ENCODE data around the gene TAOK3.

The TAOK3 gene

DNA sequence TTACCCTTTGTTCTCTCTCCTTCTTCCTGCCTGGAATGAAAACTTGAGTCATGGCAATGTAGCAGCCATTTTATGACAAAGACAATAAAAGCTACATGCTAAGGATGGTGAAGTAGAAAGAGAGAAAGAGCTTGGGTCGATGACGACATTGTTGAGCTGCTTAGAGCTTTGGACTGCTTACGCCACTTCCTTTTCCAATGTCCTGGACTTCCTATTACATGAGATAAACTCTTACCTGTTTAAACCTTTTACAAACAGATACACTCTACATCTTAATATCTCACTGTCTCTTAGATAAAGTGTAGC, 166.6 kb downstream of the TAOK3 start:
- no peak for DNase-seq (ENCODE audit: low read depth)

- DNase-seq (ENCODE audit: low read depth) = no peak
Observed at GRCh38 chr12:118193958-118194357, 178.7 kb downstream of the TAOK3 start.

DNA sequence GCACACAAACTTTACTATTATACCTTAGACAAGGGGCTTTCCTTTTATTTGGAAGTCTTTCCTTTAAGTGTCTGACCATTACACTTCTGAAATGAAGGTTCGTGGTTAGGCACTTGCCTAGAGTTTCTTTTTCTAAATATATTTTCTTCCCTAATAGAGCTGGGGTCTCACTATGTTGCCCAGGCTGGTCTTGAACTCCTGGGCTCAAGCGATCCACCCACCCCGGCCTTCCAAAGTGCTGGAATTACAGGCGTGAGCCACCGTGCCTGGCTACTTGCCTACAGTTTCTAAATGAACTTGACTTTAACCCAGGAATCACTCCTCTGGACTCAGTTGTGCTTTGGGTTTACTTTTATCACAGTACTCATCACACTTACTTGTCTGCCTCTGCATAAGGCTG, 179.2 kb downstream of the TAOK3 start:
- no peak for DNase-seq (ENCODE audit: low read depth)

DNA sequence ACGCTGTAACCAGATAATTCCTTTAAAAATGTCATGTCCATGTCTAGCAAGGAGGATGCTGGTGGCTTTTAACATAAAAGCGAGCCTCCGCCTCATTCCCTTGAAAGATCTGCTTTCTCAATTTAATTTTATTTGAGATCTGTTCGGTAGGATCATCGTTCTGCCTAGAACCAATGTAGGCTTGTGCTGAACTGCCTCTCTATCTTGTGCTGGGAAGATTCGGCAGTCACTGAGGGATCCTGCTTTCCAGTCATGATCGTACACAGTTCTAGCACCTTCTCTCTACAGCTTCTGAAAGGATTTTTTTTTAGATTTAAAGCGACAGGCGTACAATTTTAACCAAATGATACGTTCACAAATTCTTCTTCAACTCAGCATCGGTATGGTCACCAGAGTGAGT, 182.4 kb downstream of the TAOK3 start:
- DNase-seq (ENCODE audit: low read depth) = no peak

GRCh38 chr12:118189741-118190191, 182.9 kb downstream of the TAOK3 start:
- no peak for DNase-seq (ENCODE audit: low read depth)

GRCh38 chr12:118188690-118189371, 183.9 kb downstream of the TAOK3 start:
- no peak for DNase-seq (ENCODE audit: low read depth)

GRCh38 chr12:118187751-118188435, 184.8 kb downstream of the TAOK3 start:
- no peak for DNase-seq (ENCODE audit: low read depth)

GRCh38 chr12:118185602-118186397, 186.9 kb downstream of the TAOK3 start:
- no peak for DNase-seq (ENCODE audit: low read depth)

DNA sequence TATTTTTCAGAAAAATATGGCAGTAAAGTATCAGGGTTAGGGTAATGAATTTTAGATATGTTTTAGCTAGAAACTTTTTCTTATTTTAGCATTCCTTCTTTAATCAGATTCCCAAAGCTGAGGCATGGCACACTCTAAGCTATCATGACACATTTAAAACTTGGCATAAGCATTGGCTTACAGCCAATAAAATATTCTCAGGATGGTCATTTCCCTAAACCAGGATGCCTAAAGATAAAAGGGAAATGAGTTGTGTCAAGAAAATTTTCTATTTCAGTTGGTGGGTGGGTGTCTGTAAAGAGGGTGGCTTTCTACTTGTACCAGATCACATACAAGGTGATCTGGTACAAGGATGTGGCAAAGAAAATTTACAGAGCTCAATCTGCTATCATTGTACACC, 189.0 kb downstream of the TAOK3 start:
- DNase-seq (ENCODE audit: low read depth) = no peak

DNA sequence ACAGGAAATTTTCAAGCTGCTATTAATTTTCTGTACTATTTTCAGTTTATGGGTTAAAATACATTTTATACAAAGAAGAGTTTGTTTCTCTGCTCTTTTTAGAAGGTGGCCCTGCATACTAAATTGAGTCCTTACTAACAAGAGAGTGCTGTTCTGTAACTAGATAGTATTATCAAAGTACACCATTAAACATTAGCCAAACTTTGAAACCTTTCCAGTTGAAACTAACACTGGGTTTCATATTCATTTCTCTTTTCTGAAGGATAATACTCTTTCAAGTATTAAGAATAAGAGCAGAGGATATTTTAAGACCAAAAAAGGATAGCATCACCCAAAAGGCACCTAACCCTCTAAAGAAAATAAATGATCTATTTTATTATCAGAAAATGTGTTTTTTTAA, 189.6 kb downstream of the TAOK3 start:
- no peak for DNase-seq (ENCODE audit: low read depth)

- DNase-seq (ENCODE audit: low read depth) = no peak
Observed at GRCh38 chr12:118175823-118176447, 196.8 kb downstream of the TAOK3 start.

DNA sequence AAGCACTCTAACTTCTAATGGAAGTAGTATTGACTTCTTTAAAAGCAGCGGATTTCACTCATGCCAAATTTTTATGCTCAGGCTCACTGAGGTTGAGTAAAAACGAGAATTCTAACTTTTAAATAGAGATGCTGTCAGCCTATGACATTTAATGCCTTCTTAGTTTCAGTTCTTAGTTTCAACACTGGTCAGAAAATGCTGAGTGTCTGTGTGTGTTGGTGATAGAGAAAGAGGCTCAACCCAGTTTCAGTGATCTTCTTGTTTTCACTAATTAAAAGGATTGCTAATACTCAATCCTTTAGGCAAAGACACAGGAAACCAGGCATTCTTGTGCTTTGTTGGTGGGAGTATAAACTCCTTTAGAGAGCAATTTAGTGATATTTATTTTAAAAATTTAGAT, 205.8 kb downstream of the TAOK3 start:
- DNase-seq (ENCODE audit: low read depth) = no peak

- DNase-seq (ENCODE audit: low read depth) = no peak
Observed at GRCh38 chr12:118164798-118165486, 207.8 kb downstream of the TAOK3 start.

- DNase-seq (ENCODE audit: low read depth) = no peak
Observed at GRCh38 chr12:118160536-118160935, 212.2 kb downstream of the TAOK3 start.

DNA sequence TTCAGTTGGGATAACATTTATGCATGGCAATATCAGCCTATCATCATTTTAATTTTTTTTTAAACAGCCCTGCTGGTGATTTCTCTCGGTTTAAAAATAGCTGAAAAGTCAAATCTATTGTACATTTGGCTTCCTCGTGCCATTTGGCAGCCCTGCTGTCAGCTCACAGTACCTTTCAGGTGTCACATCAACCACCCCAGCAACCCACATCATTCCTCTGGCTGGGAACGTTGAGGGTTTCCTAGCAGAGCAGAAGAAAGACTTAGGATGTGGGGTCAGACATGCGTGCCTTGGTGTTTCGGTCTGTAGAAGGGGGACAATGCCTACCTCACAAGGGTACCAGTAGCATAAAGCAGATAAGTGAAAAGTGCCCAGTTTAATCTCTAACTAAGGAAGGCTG, 221.0 kb downstream of the TAOK3 start:
- no peak for DNase-seq (ENCODE audit: low read depth)

- DNase-seq (ENCODE audit: low read depth) = no peak
Observed at GRCh38 chr12:118150625-118151024, 222.1 kb downstream of the TAOK3 start.

DNA sequence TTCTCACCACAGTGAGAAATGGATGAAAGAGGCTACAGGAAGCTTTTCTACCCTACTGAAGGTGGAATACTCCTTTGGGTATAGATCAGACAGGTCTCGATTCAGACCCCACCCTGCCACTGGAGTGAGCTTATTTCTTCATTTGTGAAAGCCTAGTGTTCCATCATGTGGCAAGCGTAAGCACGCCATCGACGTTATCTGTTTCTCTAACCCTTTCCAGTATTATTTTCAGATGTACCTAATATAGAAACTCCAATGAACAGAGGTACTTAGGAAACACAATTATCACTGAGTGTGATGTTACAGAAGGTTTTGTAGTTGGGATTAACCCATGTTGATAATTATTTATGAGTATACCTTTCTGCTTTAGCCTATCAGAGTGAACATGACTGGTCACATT, 224.4 kb downstream of the TAOK3 start:
- DNase-seq (ENCODE audit: low read depth) = no peak

GRCh38 chr12:118145798-118146156, 226.9 kb downstream of the TAOK3 start:
- DNase-seq (ENCODE audit: low read depth) = no peak

GRCh38 chr12:118145113-118145797, 227.5 kb downstream of the TAOK3 start:
- no peak for DNase-seq (ENCODE audit: low read depth)

GRCh38 chr12:118144499-118144898, 228.2 kb downstream of the TAOK3 start:
- no peak for DNase-seq (ENCODE audit: low read depth)

GRCh38 chr12:118140825-118141224, 231.9 kb downstream of the TAOK3 start:
- no peak for DNase-seq (ENCODE audit: low read depth)
